Activated naive CD4-positive, alpha-beta T cell treated with anti-CD3 and anti-CD28 coated beads for 36 hours (primary cell): ENCODE measurements around the gene CCDC102A. TPM values are rescaled to one million over a fixed set of nuclear protein-coding genes. Genes with fewer than 3 reads are reported as not detected.

Experiments
- CTCF ChIA-PET: fragments of 350-600 bp; sonication (Branson Sonifier 250); formaldehyde crosslinking; loops from one replicate; lab custom pipeline; 2021; ENCODE audit warnings: antibody characterized with exemption; lab: Charles Lee
- DNase-seq: peaks from one replicate; pipeline ENCODE4 v3.0.0-alpha.2; 2020
- H3K27ac Mint-ChIP-seq: one replicate; pipeline ENCODE4 v1.8.0; 2021; ENCODE audit warnings: mild to moderate bottlenecking, mixed read lengths
- H3K27me3 Mint-ChIP-seq: one replicate; pipeline ENCODE4 v1.8.0; 2021; ENCODE audit warnings: low read depth, mixed read lengths
- H3K36me3 Mint-ChIP-seq: one replicate; pipeline ENCODE4 v1.8.0; 2021; ENCODE audit warnings: low read depth, mixed read lengths
- H3K4me1 Mint-ChIP-seq: one replicate; pipeline ENCODE4 v1.8.0; 2021; ENCODE audit warnings: low read depth, mixed read lengths
- H3K4me3 Mint-ChIP-seq: one replicate; pipeline ENCODE4 v1.8.0; 2021; ENCODE audit warnings: mild to moderate bottlenecking, moderate library complexity, mixed read lengths
- H3K9me3 Mint-ChIP-seq: one replicate; pipeline ENCODE4 v1.8.0; 2021; ENCODE audit warnings: mixed read lengths
- intact Hi-C: fragments of 100-400 bp; cut with micrococcal nuclease; formaldehyde crosslinking; loops from one replicate; pipeline ENCODE4 v1.15.1; 2023
- total RNA-seq, 2 experiments: library from RNA; stranded (reverse); gene quantifications; one replicate each; pipeline ENCODE4 v1.2.3, GENCODE V29; 2021

Gene CCDC102A
- total RNA-seq, 2 experiments from 2014 or later = 7.1 to 7.7 TPM

- Mint-ChIP-seq H3K27ac (peak overlapping the region; percentile 50), H3K4me1 (peaks cover 78% of the 10 kb centered on the region), H3K27me3 (no peaks in the 10 kb centered on the region), H3K36me3 (no peaks in the 10 kb centered on the region), H3K4me3 (peak overlapping the region; percentile 43), H3K9me3 (no peaks in the 10 kb centered on the region)
- peak; percentile 51 for DNase-seq
- CTCF ChIA-PET = interaction anchor here (6.4 kb wide), 1 partner anchor 15 kb away, joined by 35 read pairs; no protein-coding TSS in a partner anchor
- intact Hi-C loops = loop anchor here (10.0 kb wide), 4 partner anchors 409 to 599 kb away; partner anchors contain the start of genes CFAP20 and HERPUD1
Observed at GRCh38 chr16:57533431-57534336, 2.7 kb downstream of the CCDC102A start.

- H3K4me3 Mint-ChIP-seq = no peak overlapping the region
- no peak for DNase-seq
- no peaks in the 10 kb centered on the region for H3K9me3 Mint-ChIP-seq
- H3K4me1 Mint-ChIP-seq = peaks cover 64% of the 10 kb centered on the region
- intact Hi-C loops = loop anchor here (10.0 kb wide), 4 partner anchors 407 to 597 kb away; partner anchors contain the start of genes CFAP20 and HERPUD1
- H3K27me3 Mint-ChIP-seq = no peaks in the 10 kb centered on the region
- no peaks in the 10 kb centered on the region for H3K36me3 Mint-ChIP-seq
- H3K27ac Mint-ChIP-seq = peak overlapping the region; percentile 8
- CTCF ChIA-PET = interaction anchor here (0.6 to 6.4 kb wide), 4 partner anchors 14 to 70 kb away, joined by 3 to 35 read pairs (median 3); partner anchors contain the start of genes DOK4 and POLR2C
Observed at GRCh38 chr16:57532266-57532625, 4.1 kb downstream of the CCDC102A start.

GRCh38 chr16:57531635-57532265 is 4.6 kb downstream of the CCDC102A start:
- no peaks in the 10 kb centered on the region for H3K9me3 Mint-ChIP-seq
- intact Hi-C loops = loop anchor here (10.0 kb wide), 4 partner anchors 407 to 597 kb away; partner anchors contain the start of genes CFAP20 and HERPUD1
- H3K27ac Mint-ChIP-seq = peak overlapping the region; percentile 95
- H3K36me3 Mint-ChIP-seq = no peaks in the 10 kb centered on the region
- CTCF ChIA-PET = interaction anchor here (0.6 to 6.4 kb wide), 4 partner anchors 13 to 70 kb away, joined by 3 to 35 read pairs (median 3); partner anchors contain the start of genes DOK4 and POLR2C
- H3K4me3 Mint-ChIP-seq = no peak overlapping the region
- peak; percentile 4 for DNase-seq
- peaks cover 59% of the 10 kb centered on the region for H3K4me1 Mint-ChIP-seq
- H3K27me3 Mint-ChIP-seq = no peaks in the 10 kb centered on the region

- DNase-seq = no peak
- CTCF ChIA-PET = interaction anchor here (1.8 to 6.4 kb wide), 2 partner anchors 11 to 13 kb away, joined by 8 to 35 read pairs; no protein-coding TSS in a partner anchor
- intact Hi-C loops = loop anchor here (10.0 kb wide), 4 partner anchors 406 to 596 kb away; partner anchors contain the start of genes CFAP20 and HERPUD1
Observed at GRCh38 chr16:57531253-57531575, 5.2 kb downstream of the CCDC102A start.

GRCh38 chr16:57530522-57531252 is 5.7 kb downstream of the CCDC102A start:
- intact Hi-C loops = loop anchor here (10.0 kb wide), 4 partner anchors 406 to 596 kb away; partner anchors contain the start of genes CFAP20 and HERPUD1
- no peaks in the 10 kb centered on the region for H3K9me3 Mint-ChIP-seq
- no peaks in the 10 kb centered on the region for H3K27me3 Mint-ChIP-seq
- H3K36me3 Mint-ChIP-seq = no peaks in the 10 kb centered on the region
- peak overlapping the region; percentile 72 for H3K4me3 Mint-ChIP-seq
- H3K27ac Mint-ChIP-seq = peak overlapping the region; percentile 95
- CTCF ChIA-PET = interaction anchor here (0.6 to 1.8 kb wide), 3 partner anchors 11 to 111 kb away, joined by 3 to 8 read pairs (median 3); no protein-coding TSS in a partner anchor
- peaks cover 58% of the 10 kb centered on the region for H3K4me1 Mint-ChIP-seq
- peak; percentile 10 for DNase-seq

More at GRCh38 chr16:57531253-57531575, 5.2 kb downstream of the CCDC102A start:
- Mint-ChIP-seq H3K4me1 (peaks cover 59% of the 10 kb centered on the region), H3K9me3 (no peaks in the 10 kb centered on the region), H3K36me3 (no peaks in the 10 kb centered on the region), H3K27ac (peak overlapping the region; percentile 95), H3K4me3 (peak overlapping the region; percentile 72), H3K27me3 (no peaks in the 10 kb centered on the region)

GRCh38 chr16:57530104-57530521 is 6.3 kb downstream of the CCDC102A start:
- H3K4me1 Mint-ChIP-seq = peaks cover 54% of the 10 kb centered on the region
- no peaks in the 10 kb centered on the region for H3K27me3 Mint-ChIP-seq
- H3K9me3 Mint-ChIP-seq = no peaks in the 10 kb centered on the region
- peak overlapping the region; percentile 95 for H3K27ac Mint-ChIP-seq
- peak; percentile 92 for DNase-seq
- peak overlapping the region; percentile 72 for H3K4me3 Mint-ChIP-seq
- CTCF ChIA-PET = interaction anchor here (0.6 to 1.8 kb wide), 3 partner anchors 10 to 111 kb away, joined by 3 to 8 read pairs (median 3); no protein-coding TSS in a partner anchor
- intact Hi-C loops = loop anchor here (10.0 kb wide), 4 partner anchors 405 to 595 kb away; partner anchors contain the start of genes CFAP20 and HERPUD1
- no peaks in the 10 kb centered on the region for H3K36me3 Mint-ChIP-seq

GRCh38 chr16:57529391-57530103 is 6.8 kb downstream of the CCDC102A start:
- Mint-ChIP-seq H3K36me3 (no peaks in the 10 kb centered on the region), H3K4me1 (peaks cover 51% of the 10 kb centered on the region), H3K27me3 (no peaks in the 10 kb centered on the region), H3K4me3 (peak overlapping the region; percentile 72), H3K9me3 (no peaks in the 10 kb centered on the region), H3K27ac (peak overlapping the region; percentile 95)
- intact Hi-C loops = loop anchor here (10.0 kb wide), 4 partner anchors 405 to 595 kb away; partner anchors contain the start of genes CFAP20 and HERPUD1
- CTCF ChIA-PET = interaction anchor here (0.6 to 1.8 kb wide), 2 partner anchors 10 to 53 kb away, joined by 3 to 8 read pairs; no protein-coding TSS in a partner anchor
- no peak for DNase-seq

- peak; percentile 32 for DNase-seq
- Mint-ChIP-seq H3K36me3 (no peaks in the 10 kb centered on the region), H3K27ac (peak overlapping the region; percentile 95), H3K9me3 (no peaks in the 10 kb centered on the region), H3K4me3 (peak overlapping the region; percentile 72), H3K4me1 (peaks cover 43% of the 10 kb centered on the region), H3K27me3 (no peaks in the 10 kb centered on the region)
- intact Hi-C loops = no loop called here
- CTCF ChIA-PET = interaction anchor here (1.0 to 1.2 kb wide), 2 partner anchors 8 to 12 kb away, joined by 3 to 4 read pairs; no protein-coding TSS in a partner anchor
Observed at GRCh38 chr16:57528499-57529390, 7.6 kb downstream of the CCDC102A start.

- Mint-ChIP-seq H3K27me3 (no peaks in the 10 kb centered on the region), H3K9me3 (no peaks in the 10 kb centered on the region), H3K4me3 (peak overlapping the region; percentile 17), H3K4me1 (peaks cover 33% of the 10 kb centered on the region), H3K27ac (no peak overlapping the region), H3K36me3 (no peaks in the 10 kb centered on the region)
- DNase-seq = no peak
- CTCF ChIA-PET = interaction anchor here (1.0 to 1.2 kb wide), 2 partner anchors 8 to 11 kb away, joined by 3 to 4 read pairs; no protein-coding TSS in a partner anchor
- intact Hi-C loops = no loop called here
Observed at GRCh38 chr16:57527610-57528360, 8.6 kb downstream of the CCDC102A start.
